ENCODE data around the gene FAM162B.

- TF ChIP-seq EP300 (IDR thresholded peaks at IDR 0.05) (no peak), CTCF (IDR thresholded peaks at IDR 0.05) (no peak), POLR2A (IDR thresholded peaks at IDR 0.05) (no peak), POLR2AphosphoS5 (IDR thresholded peaks at IDR 0.05) (no peak)
Observed at GRCh38 chr6:116773886-116774285, 8.4 kb upstream of the FAM162B start.
